Measurements from ENCODE around the gene ZFYVE28. TPM values are rescaled to one million over a fixed set of nuclear protein-coding genes. Genes with fewer than 3 reads are reported as not detected.

The ZFYVE28 gene
- total RNA-seq, 1 experiment from 2014 or later: 19.2 TPM

- Histone ChIP-seq H3K9ac (ENCODE audit: low read length) (no peak overlapping the region), H3K4me2 (ENCODE audit: low read length) (no peak overlapping the region), H3K27ac (ENCODE audit: low read depth, low read length) (no peak overlapping the region), H3K4me3 (replicated peaks in 1 of 2; ENCODE audit: low read depth in 1 of 2, low read length in 2 of 2) (no peak overlapping the region), H3K4me1 (ENCODE audit: control insufficient read depth in 1 of 2, insufficient read depth in 2 of 2, low read length in 2 of 2) (peaks cover 6 to 8% of the 10 kb centered on the region in 2 experiments; a peak in 2 of 4 replicates), H3K36me3 (ENCODE audit: control insufficient read depth in 1 of 2, insufficient read depth in 2 of 2, low read length in 2 of 2) (no peaks in the 10 kb centered on the region), H3K9me3 (ENCODE audit: control insufficient read depth in 1 of 2, insufficient read depth in 1 of 2, low read depth in 1 of 2, low read length in 2 of 2) (no peaks in the 10 kb centered on the region), H4K20me1 (ENCODE audit: insufficient read depth) (no peaks in the 10 kb centered on the region), H2AFZ (ENCODE audit: low read depth, low read length, poor library complexity, severe bottlenecking) (no peak overlapping the region), H3K9me2 (ENCODE audit: insufficient read depth) (no peaks in the 10 kb centered on the region), H3K27me3 (ENCODE audit: insufficient read depth, low read length) (no peaks in the 10 kb centered on the region), H3K79me2 (ENCODE audit: insufficient read depth, low read length) (no peaks in the 10 kb centered on the region)
- no peak for DNase-seq (ENCODE audit: low read depth, low spot score)
- ChIA-PET CTCF (no interaction called here), POLR2A (no interaction called here), RAD21 (ENCODE audit: low non-redundant PET in 1 of 2, low total read pairs in 2 of 2, uncharacterized antibody in 2 of 2, unreplicated experiment in 2 of 2) (no interaction called here)
- BruUV-seq (replicated peaks): no TSS peak
- intact Hi-C loops (cut with micrococcal nuclease): no loop called here
- TF ChIP-seq SIN3A (IDR thresholded peaks at IDR 0.05; ENCODE audit: low read depth): no peak
- no peak for TF ChIP-seq EZH2phosphoT487 (IDR thresholded peaks at IDR 0.05; ENCODE audit: borderline replicate concordance)
- no peak for TF ChIP-seq CTCF (IDR thresholded peaks at IDR 0.05 in 2 of 3, conservative IDR thresholded peaks at IDR 0.05 in 1 of 3; ENCODE audit: borderline replicate concordance in 1 of 3, insufficient read depth in 1 of 3, low read depth in 2 of 3, low read length in 2 of 3)
- TF ChIP-seq YY1 (IDR thresholded peaks at IDR 0.05; ENCODE audit: extremely low read depth, insufficient replicate concordance, low read depth, low read length): no peak
- no peak for TF ChIP-seq ZBTB33 (IDR thresholded peaks at IDR 0.05; ENCODE audit: extremely low read depth, insufficient replicate concordance, low read length)
- ATAC-seq: no peak
Observed at GRCh38 chr4:2457481-2458295, 39.2 kb upstream of the ZFYVE28 start.

Data from HCT116 (cell line).